HCT116 (cell line): ENCODE data around the gene ZNF304.

Source experiments
- CTCF ChIP-seq, 3 experiments: fragments of 200-600 bp in 1 of 3; sonication (generic) in 1 of 3; IDR thresholded peaks in 2 of 3; conservative IDR thresholded peaks in 1 of 3; 2 replicates each; pipeline ENCODE4 v1.5.1; 2012 to 2017; ENCODE audit warnings: low read depth in 2 of 3, low read length in 2 of 3, antibody characterized with exemption in 1 of 3, borderline replicate concordance in 1 of 3, control low read depth in 1 of 3, mild to moderate bottlenecking in 1 of 3, mixed read lengths in 1 of 3, mixed run types in 1 of 3, moderate library complexity in 1 of 3; ENCODE audit not compliant: insufficient read depth in 1 of 3
- EGR1 ChIP-seq: IDR thresholded peaks from 2 replicates; pipeline ENCODE4 v1.6.1; 2012; ENCODE audit warnings: low read depth
- EZH2 ChIP-seq: fragments of 200-600 bp; sonication (generic); IDR thresholded peaks from 2 replicates; pipeline ENCODE4 v1.6.1; 2017; ENCODE audit warnings: antibody characterized with exemption, mixed run types
- POLR2A ChIP-seq: IDR thresholded peaks from 2 replicates; pipeline ENCODE4 v1.7.0; 2011; ENCODE audit warnings: borderline replicate concordance; ENCODE audit not compliant: insufficient read depth, insufficient read length; ENCODE audit errors: extremely low read depth
- REST ChIP-seq: IDR thresholded peaks from 2 replicates; pipeline ENCODE4 v1.6.1; 2012; ENCODE audit warnings: low read depth
- SP1 ChIP-seq: IDR thresholded peaks from 2 replicates; pipeline ENCODE4 v1.6.1; 2012; ENCODE audit warnings: low read depth
- YY1 ChIP-seq: IDR thresholded peaks from 2 replicates; pipeline ENCODE4 v1.6.1; 2011; ENCODE audit warnings: low read length, low read depth, moderate library complexity, mild to moderate bottlenecking; ENCODE audit not compliant: insufficient replicate concordance; ENCODE audit errors: extremely low read depth
- ZNF274 ChIP-seq: fragments of 200-500 bp; sonication (Bioruptor generic); IDR thresholded peaks from 2 replicates; pipeline ENCODE4 v1.6.1; 2014; ENCODE audit warnings: mild to moderate bottlenecking, low read depth, low read length, inconsistent platforms

DNA sequence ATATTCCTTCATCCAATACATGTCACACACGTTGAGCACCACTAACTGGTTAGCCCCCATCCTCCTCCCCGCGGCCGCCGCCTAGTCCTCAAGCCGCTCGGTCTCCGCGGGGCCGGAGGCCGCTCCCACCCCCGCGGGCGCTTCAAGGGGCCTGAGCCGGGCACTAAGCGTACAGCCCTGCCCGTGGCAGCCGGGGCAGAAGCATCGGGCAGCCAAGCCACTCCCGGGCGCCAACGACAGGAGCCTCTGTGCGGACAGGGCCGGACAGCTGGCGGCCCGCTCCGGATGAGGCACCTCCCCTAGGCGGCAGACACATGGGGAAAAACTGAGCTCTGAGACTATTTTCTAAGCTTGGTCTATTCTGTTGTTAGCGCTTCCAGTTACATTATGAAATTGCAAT, 33.6 kb upstream of the ZNF304 start:
- TF ChIP-seq CTCF (IDR thresholded peaks at IDR 0.05 in 2 of 3, conservative IDR thresholded peaks at IDR 0.05 in 1 of 3; ENCODE audit: borderline replicate concordance in 1 of 3, insufficient read depth in 1 of 3, low read depth in 2 of 3, low read length in 2 of 3) (no peak), ZNF274 (no peak), POLR2A (no peak), EZH2 (no peak), SP1 (no peak), YY1 (no peak), REST (no peak), EGR1 (no peak)
